Skin of body (tissue), 2 donors: ENCODE measurements around the gene SAE1. TPM values are rescaled to one million over a fixed set of nuclear protein-coding genes. Genes with fewer than 3 reads are reported as not detected.

Experiments
- DNase-seq: peaks from one replicate; lab custom pipeline; 2025; lab: John Stamatoyannopoulos, UW
- total RNA-seq: library from RNA; depleted of rRNA; stranded (reverse); fragments of >200 nt; gene quantifications from one replicate; pipeline ENCODE4 v1.2.3, GENCODE V29; 2014

Gene SAE1
- total RNA-seq, 1 donor from 2014 or later: 55.8 TPM

- DNase-seq: peak; percentile 67
Observed at GRCh38 chr19:47210689-47211316, 80.2 kb downstream of the SAE1 start.

GRCh38 chr19:47215581-47215980, 84.9 kb downstream of the SAE1 start:
- DNase-seq: no peak

- DNase-seq: no peak
Observed at GRCh38 chr19:47221080-47221841, 90.6 kb downstream of the SAE1 start.

GRCh38 chr19:47221890-47222289, 91.3 kb downstream of the SAE1 start:
- no peak for DNase-seq

GRCh38 chr19:47225746-47226425, 95.3 kb downstream of the SAE1 start:
- DNase-seq: peak; percentile 91

- peak; percentile 39 for DNase-seq
Observed at GRCh38 chr19:47226426-47227351, 96.1 kb downstream of the SAE1 start.

- DNase-seq: peak; percentile 73
Observed at GRCh38 chr19:47227352-47228167, 96.9 kb downstream of the SAE1 start.

GRCh38 chr19:47228168-47228936, 97.7 kb downstream of the SAE1 start:
- no peak for DNase-seq

GRCh38 chr19:47228937-47229675, 98.5 kb downstream of the SAE1 start:
- no peak for DNase-seq

GRCh38 chr19:47229676-47230053, 99.0 kb downstream of the SAE1 start:
- no peak for DNase-seq

GRCh38 chr19:47230054-47230920, 99.7 kb downstream of the SAE1 start:
- no peak for DNase-seq

- no peak for DNase-seq
Observed at GRCh38 chr19:47230921-47231214, 100.2 kb downstream of the SAE1 start, which contains the start of gene BBC3. BBC3 (minus strand) TSS chr19:47231199; CDS start chr19:47228431, 2,768 bp downstream.

GRCh38 chr19:47231215-47232054, 100.8 kb downstream of the SAE1 start:
- peak; percentile 53 for DNase-seq

GRCh38 chr19:47232422-47233211, 102.0 kb downstream of the SAE1 start:
- DNase-seq: no peak

- DNase-seq: no peak
Observed at GRCh38 chr19:47236072-47236675, 105.5 kb downstream of the SAE1 start.

GRCh38 chr19:47239152-47239551, 108.5 kb downstream of the SAE1 start:
- no peak for DNase-seq
